ENCODE results near the gene FOXO4. TPM values are rescaled to one million over a fixed set of nuclear protein-coding genes. Genes with fewer than 3 reads are reported as not detected.

FOXO4 gene
- total and polyA plus RNA-seq, 2 of the 13 experiments (the other 11 are each of a cell fraction or from before 2014, with no cell fraction given), result 5.1 to 5.7 TPM

DNA sequence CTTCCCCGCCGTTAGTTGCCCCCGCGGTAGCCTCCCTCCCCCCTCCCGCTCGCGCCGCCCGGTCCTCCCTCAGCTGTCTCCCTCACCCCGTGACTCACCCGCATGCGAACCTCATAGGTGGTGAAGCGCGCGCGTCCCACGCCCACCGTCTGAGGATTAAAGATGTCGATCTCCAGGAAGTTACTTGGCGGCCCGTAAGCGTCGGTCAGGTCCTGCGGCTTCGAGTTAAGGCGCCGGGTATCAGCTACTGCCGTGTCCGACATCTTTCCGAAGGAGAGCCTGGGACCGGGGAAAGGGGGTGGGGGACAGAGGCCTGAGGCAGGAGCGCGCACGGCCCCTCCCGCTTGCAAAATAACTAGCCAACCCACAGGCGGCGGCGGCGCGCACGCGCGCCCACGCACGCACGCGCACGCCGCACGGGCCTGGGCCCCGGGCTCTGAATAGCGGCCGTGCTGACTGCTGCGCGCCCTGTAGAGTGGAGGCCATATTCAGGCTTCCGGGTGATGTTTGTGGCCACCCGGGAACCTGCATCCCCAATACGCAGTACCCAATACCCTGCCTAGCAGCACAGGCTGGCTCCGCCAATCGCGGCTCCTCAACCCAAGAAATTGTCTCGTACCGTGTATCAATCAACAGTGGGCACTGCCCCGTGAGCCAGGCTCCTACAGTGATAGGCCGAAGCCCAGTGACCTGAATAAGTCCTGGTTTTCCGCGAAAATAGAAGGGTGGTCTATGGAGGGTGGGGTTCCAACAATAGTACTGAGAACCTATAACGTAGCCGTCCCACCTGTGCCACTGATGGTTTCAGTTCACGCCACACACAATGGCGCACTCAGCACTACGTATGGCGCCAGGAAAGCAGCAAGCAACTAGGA is 27.4 kb upstream of the FOXO4 start, which contains the start of gene SNX12 (continued):
- TF ChIP-seq, protein P1, sequence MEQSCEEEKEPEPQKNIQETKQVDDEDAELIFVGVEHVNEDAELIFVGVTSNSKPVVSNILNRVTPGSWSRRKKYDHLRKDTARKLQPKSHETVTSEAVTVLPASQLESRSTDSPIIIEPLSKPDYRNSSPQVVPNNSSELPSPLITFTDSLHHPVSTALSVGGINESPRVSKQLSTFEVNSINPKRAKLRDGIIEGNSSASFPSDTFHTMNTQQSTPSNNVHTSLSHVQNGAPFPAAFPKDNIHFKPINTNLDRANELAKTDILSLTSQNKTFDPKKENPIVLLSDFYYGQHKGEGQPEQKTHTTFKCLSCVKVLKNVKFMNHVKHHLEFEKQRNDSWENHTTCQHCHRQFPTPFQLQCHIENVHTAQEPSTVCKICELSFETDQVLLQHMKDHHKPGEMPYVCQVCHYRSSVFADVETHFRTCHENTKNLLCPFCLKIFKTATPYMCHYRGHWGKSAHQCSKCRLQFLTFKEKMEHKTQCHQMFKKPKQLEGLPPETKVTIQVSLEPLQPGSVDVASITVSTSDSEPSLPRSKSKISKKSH (CRISPR knock-in tag; IDR thresholded peaks at IDR 0.05; ENCODE audit: borderline replicate concordance), result no peak
- TF ChIP-seq, protein P2, sequence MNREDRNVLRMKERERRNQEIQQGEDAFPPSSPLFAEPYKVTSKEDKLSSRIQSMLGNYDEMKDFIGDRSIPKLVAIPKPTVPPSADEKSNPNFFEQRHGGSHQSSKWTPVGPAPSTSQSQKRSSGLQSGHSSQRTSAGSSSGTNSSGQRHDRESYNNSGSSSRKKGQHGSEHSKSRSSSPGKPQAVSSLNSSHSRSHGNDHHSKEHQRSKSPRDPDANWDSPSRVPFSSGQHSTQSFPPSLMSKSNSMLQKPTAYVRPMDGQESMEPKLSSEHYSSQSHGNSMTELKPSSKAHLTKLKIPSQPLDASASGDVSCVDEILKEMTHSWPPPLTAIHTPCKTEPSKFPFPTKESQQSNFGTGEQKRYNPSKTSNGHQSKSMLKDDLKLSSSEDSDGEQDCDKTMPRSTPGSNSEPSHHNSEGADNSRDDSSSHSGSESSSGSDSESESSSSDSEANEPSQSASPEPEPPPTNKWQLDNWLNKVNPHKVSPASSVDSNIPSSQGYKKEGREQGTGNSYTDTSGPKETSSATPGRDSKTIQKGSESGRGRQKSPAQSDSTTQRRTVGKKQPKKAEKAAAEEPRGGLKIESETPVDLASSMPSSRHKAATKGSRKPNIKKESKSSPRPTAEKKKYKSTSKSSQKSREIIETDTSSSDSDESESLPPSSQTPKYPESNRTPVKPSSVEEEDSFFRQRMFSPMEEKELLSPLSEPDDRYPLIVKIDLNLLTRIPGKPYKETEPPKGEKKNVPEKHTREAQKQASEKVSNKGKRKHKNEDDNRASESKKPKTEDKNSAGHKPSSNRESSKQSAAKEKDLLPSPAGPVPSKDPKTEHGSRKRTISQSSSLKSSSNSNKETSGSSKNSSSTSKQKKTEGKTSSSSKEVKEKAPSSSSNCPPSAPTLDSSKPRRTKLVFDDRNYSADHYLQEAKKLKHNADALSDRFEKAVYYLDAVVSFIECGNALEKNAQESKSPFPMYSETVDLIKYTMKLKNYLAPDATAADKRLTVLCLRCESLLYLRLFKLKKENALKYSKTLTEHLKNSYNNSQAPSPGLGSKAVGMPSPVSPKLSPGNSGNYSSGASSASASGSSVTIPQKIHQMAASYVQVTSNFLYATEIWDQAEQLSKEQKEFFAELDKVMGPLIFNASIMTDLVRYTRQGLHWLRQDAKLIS (CRISPR knock-in tag; IDR thresholded peaks at IDR 0.05), result no peak
- TF ChIP-seq ZNF44 (CRISPR knock-in tag; IDR thresholded peaks at IDR 0.05), result no peak
- TF ChIP-seq ZNF329 (CRISPR knock-in tag; IDR thresholded peaks at IDR 0.05; ENCODE audit: low read depth), result no peak
- no peak for TF ChIP-seq NR2F2 (IDR thresholded peaks at IDR 0.05; ENCODE audit: borderline replicate concordance, low read depth)
- peak; percentile 77 for TF ChIP-seq GABPB1 (CRISPR knock-in tag; IDR thresholded peaks at IDR 0.05)
- TF ChIP-seq ZFYVE20 (CRISPR knock-in tag; IDR thresholded peaks at IDR 0.05; ENCODE audit: borderline replicate concordance, low read depth), result no peak
- TF ChIP-seq, protein P3, sequence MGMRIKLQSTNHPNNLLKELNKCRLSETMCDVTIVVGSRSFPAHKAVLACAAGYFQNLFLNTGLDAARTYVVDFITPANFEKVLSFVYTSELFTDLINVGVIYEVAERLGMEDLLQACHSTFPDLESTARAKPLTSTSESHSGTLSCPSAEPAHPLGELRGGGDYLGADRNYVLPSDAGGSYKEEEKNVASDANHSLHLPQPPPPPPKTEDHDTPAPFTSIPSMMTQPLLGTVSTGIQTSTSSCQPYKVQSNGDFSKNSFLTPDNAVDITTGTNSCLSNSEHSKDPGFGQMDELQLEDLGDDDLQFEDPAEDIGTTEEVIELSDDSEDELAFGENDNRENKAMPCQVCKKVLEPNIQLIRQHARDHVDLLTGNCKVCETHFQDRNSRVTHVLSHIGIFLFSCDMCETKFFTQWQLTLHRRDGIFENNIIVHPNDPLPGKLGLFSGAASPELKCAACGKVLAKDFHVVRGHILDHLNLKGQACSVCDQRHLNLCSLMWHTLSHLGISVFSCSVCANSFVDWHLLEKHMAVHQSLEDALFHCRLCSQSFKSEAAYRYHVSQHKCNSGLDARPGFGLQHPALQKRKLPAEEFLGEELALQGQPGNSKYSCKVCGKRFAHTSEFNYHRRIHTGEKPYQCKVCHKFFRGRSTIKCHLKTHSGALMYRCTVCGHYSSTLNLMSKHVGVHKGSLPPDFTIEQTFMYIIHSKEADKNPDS (CRISPR knock-in tag; IDR thresholded peaks at IDR 0.05), result no peak
- no peak for TF ChIP-seq ZNF670 (CRISPR knock-in tag; IDR thresholded peaks at IDR 0.05; ENCODE audit: borderline replicate concordance)
- TF ChIP-seq ZNF678 (CRISPR knock-in tag; IDR thresholded peaks at IDR 0.05), result no peak
- no peak for TF ChIP-seq KDM1A (CRISPR knock-in tag; IDR thresholded peaks at IDR 0.05)
- TF ChIP-seq ASH2L (IDR thresholded peaks at IDR 0.05; ENCODE audit: insufficient read length, low read depth, low read length), result peak; percentile 82
- no peak for TF ChIP-seq ZNF468 (CRISPR knock-in tag; IDR thresholded peaks at IDR 0.05)
- TF ChIP-seq ZNF850 (CRISPR knock-in tag; conservative IDR thresholded peaks at IDR 0.05), result no peak
- TF ChIP-seq ZNF317 (CRISPR knock-in tag; IDR thresholded peaks at IDR 0.05), result no peak
- no peak for TF ChIP-seq EEA1 (CRISPR knock-in tag; IDR thresholded peaks at IDR 0.05; ENCODE audit: borderline replicate concordance)
- TF ChIP-seq RELA (CRISPR knock-in tag; IDR thresholded peaks at IDR 0.05), result no peak
- TF ChIP-seq NKX3-1 (CRISPR knock-in tag; IDR thresholded peaks at IDR 0.05), result no peak
- TF ChIP-seq, protein P4, sequence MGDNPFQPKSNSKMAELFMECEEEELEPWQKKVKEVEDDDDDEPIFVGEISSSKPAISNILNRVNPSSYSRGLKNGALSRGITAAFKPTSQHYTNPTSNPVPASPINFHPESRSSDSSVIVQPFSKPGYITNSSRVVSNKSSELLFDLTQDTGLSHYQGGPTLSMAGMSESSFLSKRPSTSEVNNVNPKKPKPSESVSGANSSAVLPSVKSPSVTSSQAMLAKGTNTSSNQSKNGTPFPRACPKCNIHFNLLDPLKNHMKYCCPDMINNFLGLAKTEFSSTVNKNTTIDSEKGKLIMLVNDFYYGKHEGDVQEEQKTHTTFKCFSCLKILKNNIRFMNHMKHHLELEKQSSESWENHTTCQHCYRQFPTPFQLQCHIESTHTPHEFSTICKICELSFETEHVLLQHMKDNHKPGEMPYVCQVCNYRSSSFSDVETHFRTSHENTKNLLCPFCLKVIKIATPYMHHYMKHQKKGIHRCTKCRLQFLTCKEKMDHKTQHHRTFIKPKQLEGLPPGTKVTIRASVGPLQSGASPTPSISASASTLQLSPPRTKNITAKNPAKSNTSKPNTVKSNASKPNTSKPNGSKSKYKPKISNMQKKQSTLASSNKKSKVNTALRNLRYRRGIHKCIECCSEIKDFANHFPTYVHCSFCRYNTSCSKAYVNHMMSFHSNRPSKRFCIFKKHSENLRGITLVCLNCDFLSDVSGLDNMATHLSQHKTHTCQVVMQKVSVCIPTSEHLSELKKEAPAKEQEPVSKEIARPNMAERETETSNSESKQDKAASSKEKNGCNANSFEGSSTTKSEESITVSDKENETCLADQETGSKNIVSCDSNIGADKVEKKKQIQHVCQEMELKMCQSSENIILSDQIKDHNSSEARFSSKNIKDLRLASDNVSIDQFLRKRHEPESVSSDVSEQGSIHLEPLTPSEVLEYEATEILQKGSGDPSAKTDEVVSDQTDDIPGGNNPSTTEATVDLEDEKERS (CRISPR knock-in tag; IDR thresholded peaks at IDR 0.05), result no peak

Data from HepG2 (cell line).